ENCODE measurements around the gene MCU.

The MCU gene

DNA sequence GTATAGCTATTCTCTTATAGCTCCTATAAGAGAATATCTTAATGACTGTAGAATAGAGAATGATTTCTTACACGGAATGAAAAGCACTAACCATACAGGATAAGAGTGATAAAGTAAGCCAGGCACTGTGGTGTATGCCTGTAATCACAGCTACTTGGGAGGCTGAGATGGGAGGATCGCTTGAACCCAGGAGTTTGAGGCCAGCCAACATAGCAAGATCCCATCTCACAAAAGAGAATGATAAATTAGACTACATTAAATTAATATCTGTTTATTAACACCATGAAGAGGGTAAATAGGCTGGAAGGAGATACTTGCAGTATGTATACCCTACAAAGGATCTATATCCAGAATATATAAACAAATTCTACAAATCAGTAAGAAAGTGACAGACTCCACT, 189.3 kb downstream of the MCU start:
- no peak overlapping the region for H3K9ac ChIP-seq (ENCODE audit: low read length)
- peaks cover 15% of the 10 kb centered on the region; the same call in 1 of the 2 replicates for H3K4me1 ChIP-seq (ENCODE audit: control insufficient read depth, insufficient read depth, low read length)
- H3K36me3 ChIP-seq (ENCODE audit: control insufficient read depth, insufficient read depth, low read length) = peaks cover 40% of the 10 kb centered on the region
- H3K9me3 ChIP-seq (ENCODE audit: control insufficient read depth, insufficient read depth, low read depth, low read length) = peaks cover 10% of the 10 kb centered on the region; the same call in 1 of the 2 replicates
- no peak overlapping the region for H3K4me3 ChIP-seq (ENCODE audit: low read depth, low read length)
- no peak overlapping the region for H3K27ac ChIP-seq (ENCODE audit: low read depth, low read length)
- H3K27me3 ChIP-seq (ENCODE audit: control insufficient read depth, insufficient read depth, low read length) = no peaks in the 10 kb centered on the region

DNA sequence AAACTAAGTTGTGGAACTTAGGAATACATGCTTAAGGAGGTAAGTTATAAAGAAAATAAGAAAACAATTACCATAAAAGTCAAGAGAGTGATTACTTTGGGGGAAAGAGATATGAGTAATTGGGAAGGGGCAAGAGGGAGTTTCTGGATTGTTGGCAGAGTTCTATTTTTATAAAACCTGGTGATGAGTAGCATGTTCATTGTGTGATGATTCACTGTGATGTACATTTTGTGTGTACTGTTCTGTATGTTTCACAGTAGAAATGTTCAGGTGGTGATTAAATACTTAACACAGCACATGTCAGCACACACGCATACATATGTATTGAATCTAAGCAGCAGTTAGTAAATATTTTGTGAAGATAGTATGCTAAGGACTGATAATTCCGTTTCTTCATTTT, 191.9 kb downstream of the MCU start:
- H3K4me3 ChIP-seq (ENCODE audit: low read depth, low read length) = no peak overlapping the region
- H3K9ac ChIP-seq (ENCODE audit: low read length) = no peak overlapping the region
- peaks cover 34% of the 10 kb centered on the region for H3K36me3 ChIP-seq (ENCODE audit: control insufficient read depth, insufficient read depth, low read length)
- H3K9me3 ChIP-seq (ENCODE audit: control insufficient read depth, insufficient read depth, low read depth, low read length) = peaks cover 10% of the 10 kb centered on the region; the same call in 1 of the 2 replicates
- no peak overlapping the region for H3K27ac ChIP-seq (ENCODE audit: low read depth, low read length)
- H3K4me1 ChIP-seq (ENCODE audit: control insufficient read depth, insufficient read depth, low read length) = peaks cover 21% of the 10 kb centered on the region; the same call in 1 of the 2 replicates
- no peaks in the 10 kb centered on the region for H3K27me3 ChIP-seq (ENCODE audit: control insufficient read depth, insufficient read depth, low read length)

DNA sequence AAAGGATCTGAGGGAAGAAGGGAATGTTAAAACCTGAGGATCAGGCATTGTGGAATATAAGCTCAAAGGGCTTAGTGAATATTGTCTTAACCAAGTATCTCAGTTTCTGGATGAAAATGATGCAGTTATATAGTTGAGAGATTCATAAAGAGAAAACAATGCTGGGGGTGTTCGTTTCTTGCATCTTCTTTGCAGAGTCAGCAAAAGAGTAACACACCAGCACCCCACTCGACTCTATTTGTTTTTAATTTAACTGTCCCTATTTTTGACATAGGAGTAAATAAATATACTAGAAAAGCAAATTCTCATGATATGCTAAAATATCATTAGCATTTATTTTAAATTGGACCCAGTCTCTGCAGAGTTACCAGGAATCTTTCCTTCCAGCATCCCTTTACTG, 194.0 kb downstream of the MCU start:
- H3K36me3 ChIP-seq (ENCODE audit: control insufficient read depth, insufficient read depth, low read length) = peaks cover 29% of the 10 kb centered on the region
- H3K9me3 ChIP-seq (ENCODE audit: control insufficient read depth, insufficient read depth, low read depth, low read length) = peaks cover 6% of the 10 kb centered on the region; the same call in 1 of the 2 replicates
- no peaks in the 10 kb centered on the region for H3K27me3 ChIP-seq (ENCODE audit: control insufficient read depth, insufficient read depth, low read length)
- H3K4me3 ChIP-seq (ENCODE audit: low read depth, low read length) = no peak overlapping the region
- H3K27ac ChIP-seq (ENCODE audit: low read depth, low read length) = no peak overlapping the region; the same call in 1 of the 2 replicates
- H3K4me1 ChIP-seq (ENCODE audit: control insufficient read depth, insufficient read depth, low read length) = peaks cover 21% of the 10 kb centered on the region; the same call in 1 of the 2 replicates
- no peak overlapping the region for H3K9ac ChIP-seq (ENCODE audit: low read length)

DNA sequence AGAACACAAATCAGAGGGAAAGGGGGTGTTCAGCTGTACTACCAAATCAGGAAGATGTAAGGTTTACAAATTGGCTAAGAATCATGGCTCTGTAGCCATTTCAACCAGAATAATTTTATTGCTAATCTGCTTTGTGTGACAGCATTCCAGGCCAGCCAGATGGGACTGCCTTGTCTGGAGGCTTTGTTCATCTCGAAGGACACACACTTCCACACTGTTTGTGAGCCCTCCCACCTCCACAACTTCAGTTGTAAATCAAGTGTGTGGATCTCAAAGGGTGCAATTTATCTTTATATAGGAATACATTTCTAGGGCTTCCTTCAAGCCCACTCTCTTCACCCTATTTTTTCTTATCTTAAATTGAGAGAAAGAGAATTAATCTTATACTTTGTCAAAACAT, 194.7 kb downstream of the MCU start:
- H3K4me1 ChIP-seq (ENCODE audit: control insufficient read depth, insufficient read depth, low read length) = peaks cover 21% of the 10 kb centered on the region; the same call in 1 of the 2 replicates
- peaks cover 5% of the 10 kb centered on the region; the same call in 1 of the 2 replicates for H3K9me3 ChIP-seq (ENCODE audit: control insufficient read depth, insufficient read depth, low read depth, low read length)
- peaks cover 27% of the 10 kb centered on the region for H3K36me3 ChIP-seq (ENCODE audit: control insufficient read depth, insufficient read depth, low read length)
- H3K27ac ChIP-seq (ENCODE audit: low read depth, low read length) = peak overlapping the region; percentile 59; the same call in 1 of the 2 replicates
- H3K4me3 ChIP-seq (ENCODE audit: low read depth, low read length) = no peak overlapping the region
- no peak overlapping the region for H3K9ac ChIP-seq (ENCODE audit: low read length)
- no peaks in the 10 kb centered on the region for H3K27me3 ChIP-seq (ENCODE audit: control insufficient read depth, insufficient read depth, low read length)

DNA sequence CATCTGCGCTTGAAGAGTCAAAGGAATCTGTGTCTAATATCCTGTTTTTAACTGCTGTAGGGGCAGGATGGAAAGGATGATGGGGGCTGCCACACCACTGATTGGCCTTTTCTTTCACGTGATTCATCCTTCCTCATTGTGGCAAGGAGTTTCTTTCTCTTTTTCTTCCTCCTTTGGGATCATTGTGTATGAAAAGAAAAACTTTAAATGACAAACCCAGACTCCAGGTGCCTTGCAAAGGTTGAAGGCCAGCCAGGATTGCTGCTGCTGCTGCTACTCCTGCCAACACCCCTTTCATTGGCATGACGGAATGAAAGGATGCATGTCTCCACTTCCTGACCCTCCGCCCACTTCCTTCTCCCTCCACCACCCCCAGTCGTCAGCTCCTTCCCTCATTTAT, 195.1 kb downstream of the MCU start:
- 0 out of 2 replicates have a peak, but pooled peaks cover 4% of the 10 kb centered on the region for H3K9me3 ChIP-seq (ENCODE audit: control insufficient read depth, insufficient read depth, low read depth, low read length)
- H3K9ac ChIP-seq (ENCODE audit: low read length) = no peak overlapping the region
- H3K4me3 ChIP-seq (ENCODE audit: low read depth, low read length) = 0 out of 2 replicates have a peak overlapping the region, but pooled peaks have one; percentile 18
- H3K27ac ChIP-seq (ENCODE audit: low read depth, low read length) = peak overlapping the region; percentile 59; the same call in 1 of the 2 replicates
- no peaks in the 10 kb centered on the region for H3K27me3 ChIP-seq (ENCODE audit: control insufficient read depth, insufficient read depth, low read length)
- peaks cover 25% of the 10 kb centered on the region; the same call in 1 of the 2 replicates for H3K36me3 ChIP-seq (ENCODE audit: control insufficient read depth, insufficient read depth, low read length)
- H3K4me1 ChIP-seq (ENCODE audit: control insufficient read depth, insufficient read depth, low read length) = peaks cover 21% of the 10 kb centered on the region; the same call in 1 of the 2 replicates

DNA sequence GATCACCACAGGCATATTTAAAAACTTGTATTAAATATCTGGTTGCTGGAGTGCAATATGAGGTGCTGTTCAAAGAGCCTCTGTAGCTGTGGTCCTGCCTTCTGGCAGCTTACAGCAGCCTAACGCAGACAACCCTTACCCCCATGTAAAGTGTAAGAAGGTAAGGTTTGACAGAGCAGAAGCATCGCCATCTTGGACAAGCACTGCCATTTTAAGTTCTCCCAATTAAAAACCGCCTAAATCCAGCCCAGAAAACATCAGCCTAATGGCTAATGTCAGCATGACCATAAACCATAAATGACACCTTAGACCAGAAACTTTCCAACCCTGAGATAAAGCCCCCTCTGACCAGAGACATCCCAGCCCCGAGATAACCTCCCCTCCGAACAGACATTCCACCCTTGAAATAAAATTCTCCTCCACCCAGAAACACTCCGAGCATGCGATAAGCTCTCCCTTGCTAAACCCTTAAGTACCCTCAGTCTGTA, 196.3 kb downstream of the MCU start:
- no peak overlapping the region for H3K27ac ChIP-seq (ENCODE audit: low read depth, low read length)
- H3K9me3 ChIP-seq (ENCODE audit: control insufficient read depth, insufficient read depth, low read depth, low read length) = 0 out of 2 replicates have a peak, but pooled peaks cover 3% of the 10 kb centered on the region
- peaks cover 25% of the 10 kb centered on the region; the same call in 1 of the 2 replicates for H3K36me3 ChIP-seq (ENCODE audit: control insufficient read depth, insufficient read depth, low read length)
- peaks cover 21% of the 10 kb centered on the region; the same call in 1 of the 2 replicates for H3K4me1 ChIP-seq (ENCODE audit: control insufficient read depth, insufficient read depth, low read length)
- H3K27me3 ChIP-seq (ENCODE audit: control insufficient read depth, insufficient read depth, low read length) = no peaks in the 10 kb centered on the region
- H3K4me3 ChIP-seq (ENCODE audit: low read depth, low read length) = no peak overlapping the region
- H3K9ac ChIP-seq (ENCODE audit: low read length) = no peak overlapping the region

DNA sequence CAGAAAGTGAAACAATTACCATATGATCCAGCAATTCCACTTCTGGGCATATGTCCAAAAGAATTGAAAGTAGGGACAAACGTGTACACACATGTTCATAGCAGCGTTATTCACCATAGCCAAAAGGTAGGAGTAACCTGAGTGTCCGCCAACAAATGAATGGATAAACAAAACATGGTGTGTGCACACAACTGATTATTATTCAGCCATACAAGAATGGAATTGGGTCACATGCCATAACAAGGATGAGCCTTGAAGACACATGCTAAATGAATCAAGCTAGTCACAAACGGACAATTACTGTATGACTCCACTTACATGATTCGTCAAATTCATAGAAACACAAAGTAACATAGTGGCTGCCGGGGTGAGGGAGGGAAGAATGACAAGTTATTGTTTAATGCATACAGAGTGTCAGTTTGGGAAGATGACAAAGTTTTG, 197.5 kb downstream of the MCU start:
- H3K27me3 ChIP-seq (ENCODE audit: control insufficient read depth, insufficient read depth, low read length) = no peaks in the 10 kb centered on the region
- no peak overlapping the region for H3K9ac ChIP-seq (ENCODE audit: low read length)
- no peak overlapping the region for H3K27ac ChIP-seq (ENCODE audit: low read depth, low read length)
- peaks cover 21% of the 10 kb centered on the region; the same call in 1 of the 2 replicates for H3K4me1 ChIP-seq (ENCODE audit: control insufficient read depth, insufficient read depth, low read length)
- no peaks in the 10 kb centered on the region for H3K9me3 ChIP-seq (ENCODE audit: control insufficient read depth, insufficient read depth, low read depth, low read length)
- H3K36me3 ChIP-seq (ENCODE audit: control insufficient read depth, insufficient read depth, low read length) = peaks cover 20% of the 10 kb centered on the region; the same call in 1 of the 2 replicates
- H3K4me3 ChIP-seq (ENCODE audit: low read depth, low read length) = no peak overlapping the region

DNA sequence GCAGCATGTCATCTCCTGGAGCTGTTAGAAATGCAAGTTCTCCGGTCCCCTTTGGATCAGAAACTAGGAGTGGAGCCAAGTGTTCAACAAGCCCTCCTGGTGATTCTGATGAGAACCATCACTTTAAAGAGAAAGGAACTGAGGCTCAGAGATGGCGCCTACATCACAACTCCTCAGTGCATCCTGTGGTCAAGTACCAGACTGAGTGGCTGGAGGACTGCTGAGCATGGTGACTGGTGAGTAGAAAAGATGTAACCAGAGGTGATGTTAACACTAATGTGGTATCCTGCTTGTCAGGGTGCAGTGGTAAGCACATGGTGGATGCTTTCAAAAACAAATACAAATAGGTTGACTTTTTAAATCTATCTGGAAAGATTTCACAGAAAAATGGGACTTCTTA, 198.1 kb downstream of the MCU start:
- Histone ChIP-seq H3K27me3 (ENCODE audit: control insufficient read depth, insufficient read depth, low read length) (no peaks in the 10 kb centered on the region), H3K4me3 (ENCODE audit: low read depth, low read length) (no peak overlapping the region), H3K36me3 (ENCODE audit: control insufficient read depth, insufficient read depth, low read length) (peaks cover 16% of the 10 kb centered on the region; the same call in 1 of the 2 replicates), H3K9me3 (ENCODE audit: control insufficient read depth, insufficient read depth, low read depth, low read length) (no peaks in the 10 kb centered on the region), H3K27ac (ENCODE audit: low read depth, low read length) (no peak overlapping the region), H3K9ac (ENCODE audit: low read length) (no peak overlapping the region), H3K4me1 (ENCODE audit: control insufficient read depth, insufficient read depth, low read length) (peaks cover 17% of the 10 kb centered on the region; the same call in 1 of the 2 replicates)

DNA sequence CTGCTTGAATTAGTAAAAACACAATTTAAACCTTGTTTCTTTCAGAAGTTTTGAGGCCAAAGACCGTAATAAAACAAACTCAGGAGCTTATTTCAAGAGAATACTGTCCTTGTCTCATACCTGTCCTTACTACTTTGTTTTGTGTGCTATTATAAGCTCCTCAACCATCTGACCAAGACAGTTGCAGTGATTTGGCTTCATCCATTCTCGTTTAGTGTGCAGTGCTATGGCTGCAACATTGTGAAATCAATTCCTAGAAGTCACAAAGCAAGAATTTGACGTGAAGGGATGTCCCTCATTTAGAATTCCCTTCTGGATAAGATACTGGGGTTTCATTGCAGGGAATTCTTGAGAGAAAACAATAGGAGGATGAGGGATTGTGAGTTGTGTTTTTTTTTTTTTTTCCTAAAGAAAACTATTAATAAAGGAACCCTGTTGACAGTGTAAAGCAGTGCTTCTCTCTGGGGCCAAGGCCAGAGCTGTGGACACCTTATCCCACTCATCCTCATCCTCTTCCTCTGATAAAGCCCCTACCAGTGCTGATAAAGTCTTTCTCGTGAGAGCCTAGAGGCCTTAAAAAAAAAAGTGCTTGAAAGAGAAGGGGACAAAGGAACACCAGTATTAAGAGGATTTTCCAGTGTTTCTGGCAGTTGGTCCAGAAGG, 201.3 kb downstream of the MCU start, which contains the start of gene OIT3:
Gene OIT3, plus strand, starts transcription at position 604 of the 663 bp plus-strand sequence. CDS start 60 bp downstream, outside the sequence.
- H3K9me3 ChIP-seq (ENCODE audit: control insufficient read depth, insufficient read depth, low read depth, low read length) = no peaks in the 10 kb centered on the region
- H3K9ac ChIP-seq (ENCODE audit: low read length) = no peak within 1 kb of the TSS
- no peak within 1 kb of the TSS for H3K27ac ChIP-seq (ENCODE audit: low read depth, low read length)
- no peak within 1 kb of the TSS for H3K4me3 ChIP-seq (ENCODE audit: low read depth, low read length)
- H3K4me1 ChIP-seq (ENCODE audit: control insufficient read depth, insufficient read depth, low read length) = no peaks in the 10 kb centered on the region
- H3K27me3 ChIP-seq (ENCODE audit: control insufficient read depth, insufficient read depth, low read length) = no peaks in the 10 kb centered on the region
- peaks cover 2% of the 10 kb centered on the region; the same call in 1 of the 2 replicates for H3K36me3 ChIP-seq (ENCODE audit: control insufficient read depth, insufficient read depth, low read length)

DNA sequence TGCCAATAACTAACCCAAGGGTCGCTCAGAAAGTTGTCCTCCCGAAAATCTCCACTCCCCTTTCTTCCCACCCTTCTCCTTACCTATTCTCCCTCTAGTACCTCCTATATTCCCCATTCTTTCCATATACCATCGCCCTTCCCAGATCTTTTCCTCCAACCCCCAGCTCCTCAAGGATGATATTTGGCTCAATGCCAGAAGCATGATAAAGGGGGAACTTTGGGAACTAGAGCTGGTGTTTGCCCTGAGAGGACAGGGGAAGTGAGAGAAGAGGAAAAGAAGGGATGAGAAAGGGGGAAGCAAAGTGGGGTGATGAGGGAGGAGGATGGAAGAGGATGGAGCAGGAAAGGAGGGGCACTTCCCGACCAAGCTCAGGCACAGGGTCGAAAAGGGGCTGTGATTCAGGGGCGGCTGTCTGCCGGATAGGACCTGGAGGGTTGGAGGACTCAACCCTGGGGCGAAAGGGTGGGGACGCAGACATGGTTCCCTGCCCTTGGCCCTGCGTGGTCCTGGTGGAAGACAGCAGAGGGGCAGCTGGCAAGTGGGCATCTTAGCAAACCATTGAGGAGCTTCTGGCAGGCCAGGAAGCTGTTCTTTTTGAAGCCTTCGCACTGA, 203.4 kb downstream of the MCU start:
- no peak overlapping the region for H3K27ac ChIP-seq (ENCODE audit: low read depth, low read length)
- no peaks in the 10 kb centered on the region for H3K9me3 ChIP-seq (ENCODE audit: control insufficient read depth, insufficient read depth, low read depth, low read length)
- H3K36me3 ChIP-seq (ENCODE audit: control insufficient read depth, insufficient read depth, low read length) = no peaks in the 10 kb centered on the region
- no peak overlapping the region for H3K9ac ChIP-seq (ENCODE audit: low read length)
- H3K27me3 ChIP-seq (ENCODE audit: control insufficient read depth, insufficient read depth, low read length) = no peaks in the 10 kb centered on the region
- no peak overlapping the region for H3K4me3 ChIP-seq (ENCODE audit: low read depth, low read length)
- no peaks in the 10 kb centered on the region for H3K4me1 ChIP-seq (ENCODE audit: control insufficient read depth, insufficient read depth, low read length)

DNA sequence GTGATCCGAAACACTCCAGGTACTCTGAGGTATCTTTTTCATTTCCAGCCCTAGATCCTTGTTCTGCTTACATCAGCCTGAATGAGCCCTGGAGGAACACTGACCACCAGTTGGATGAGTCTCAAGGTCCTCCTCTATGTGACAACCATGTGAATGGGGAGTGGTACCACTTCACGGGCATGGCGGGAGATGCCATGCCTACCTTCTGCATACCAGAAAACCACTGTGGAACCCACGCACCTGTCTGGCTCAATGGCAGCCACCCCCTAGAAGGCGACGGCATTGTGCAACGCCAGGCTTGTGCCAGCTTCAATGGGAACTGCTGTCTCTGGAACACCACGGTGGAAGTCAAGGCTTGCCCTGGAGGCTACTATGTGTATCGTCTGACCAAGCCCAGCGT, 206.7 kb downstream of the MCU start:
- Histone ChIP-seq H3K9ac (ENCODE audit: low read length) (no peak overlapping the region), H3K36me3 (ENCODE audit: control insufficient read depth, insufficient read depth, low read length) (no peaks in the 10 kb centered on the region), H3K4me3 (ENCODE audit: low read depth, low read length) (no peak overlapping the region), H3K27ac (ENCODE audit: low read depth, low read length) (no peak overlapping the region), H3K27me3 (ENCODE audit: control insufficient read depth, insufficient read depth, low read length) (no peaks in the 10 kb centered on the region), H3K4me1 (ENCODE audit: control insufficient read depth, insufficient read depth, low read length) (no peaks in the 10 kb centered on the region), H3K9me3 (ENCODE audit: control insufficient read depth, insufficient read depth, low read depth, low read length) (0 out of 2 replicates have a peak, but pooled peaks cover 2% of the 10 kb centered on the region)

All from HUES6 (cell line).